Left cardiac atrium (tissue), 4 donors: ENCODE results near the gene PDCD5. TPM values are rescaled to one million over a fixed set of nuclear protein-coding genes. Genes with fewer than 3 reads are reported as not detected.
A peak's percentile ranks its signal among the peaks of the same experiment; 100 is the strongest.
"Not testable (repeated sequence)": the region's sequence is repeated elsewhere in the genome, so short reads cannot be mapped to it uniquely, and the experiment has no call there.

ENCODE experiments used
- ATAC-seq, 2 donors: fragments of 200-7000 bp; cut with Tn5 transposase; one replicate each; pipeline ENCODE4 v1.9.1; 2020; ENCODE audit warnings: mild to moderate bottlenecking in 2 of 2, moderate library complexity in 2 of 2
- DNase-seq: peaks from one replicate; pipeline ENCODE4 v3.0.0-alpha.2; 2020
- intact Hi-C, 2 donors: fragments of 100-400 bp; cut with DNase I; formaldehyde crosslinking; loops; one replicate each; pipeline versions ENCODE4 v1.14.1 to v1.15.1; 2022 to 2023
- long read RNA-seq: library from polyadenylated mRNA; unstranded; transcript quantifications from one replicate; pipeline ENCODE4 v2.0.0, GENCODE V29; 2021
- total RNA-seq, 2 donors: library from RNA; stranded (reverse); fragmentation: NEBNext Ultra II Directional; extraction: Animal tissue kit (Norgen Biotek cat#: 25700); gene quantifications; one replicate each; pipeline ENCODE4 v1.2.1, GENCODE V29; 2021
- donor health status: DM: no; HTN: yes; CAD: no.
- donor health status: DM: no; HTN: yes; CAD: no; lungs with severe emphysema.
- donor health status: DM: yes; HTN: yes; CAD: no.
- donor health status: Dilated cardiomyopathy.

The PDCD5 gene, protein sequence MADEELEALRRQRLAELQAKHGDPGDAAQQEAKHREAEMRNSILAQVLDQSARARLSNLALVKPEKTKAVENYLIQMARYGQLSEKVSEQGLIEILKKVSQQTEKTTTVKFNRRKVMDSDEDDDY
- 100 to 1,000 TPM; 108 to 135 TPM for total RNA-seq
- long read RNA-seq, transcript PDCD5-207 (6 exons, 699 nt) = major isoform, 7 of 11 reads
- long read RNA-seq, partial matches to known transcripts = 1 of 11 reads
- long read RNA-seq, other reads (novel, unspliced or antisense) = 0 of 11 reads

DNA sequence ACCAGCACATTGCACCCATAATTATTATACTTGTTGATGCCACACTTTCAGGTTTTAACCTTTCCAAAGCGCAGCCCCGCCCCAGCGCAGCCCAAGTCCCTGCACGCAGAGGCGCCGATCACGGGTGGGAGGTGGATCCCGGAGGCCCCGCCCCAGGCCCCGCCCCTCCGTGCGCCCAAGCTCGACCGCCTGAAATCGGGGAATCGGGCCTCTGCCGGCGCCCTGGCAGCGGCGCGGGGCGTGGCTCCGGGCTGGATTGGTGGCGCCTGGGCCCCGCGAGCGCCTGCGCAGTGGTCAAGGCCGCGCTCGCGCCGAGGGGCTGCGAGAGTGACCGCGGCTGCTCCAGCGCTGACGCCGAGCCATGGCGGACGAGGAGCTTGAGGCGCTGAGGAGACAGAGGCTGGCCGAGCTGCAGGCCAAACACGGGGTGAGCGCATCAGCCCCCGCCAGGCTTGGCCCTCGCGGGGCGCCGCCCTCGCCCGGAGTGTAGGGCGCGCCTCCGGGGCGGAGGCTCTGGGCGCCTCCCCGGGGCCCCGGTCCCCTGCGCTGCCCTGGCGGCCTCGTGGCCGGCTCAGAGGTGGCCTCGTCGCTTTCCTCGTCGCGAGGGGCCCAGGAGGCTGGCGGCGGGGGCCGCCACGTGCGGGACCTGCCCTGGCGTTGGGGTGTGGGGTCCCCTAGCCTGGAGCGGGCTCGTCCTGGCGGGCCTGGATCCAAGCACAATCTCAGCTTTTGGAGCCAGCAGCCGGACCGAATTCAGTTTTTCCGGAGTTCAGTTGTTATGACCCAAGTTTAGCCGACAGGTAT, at the start of gene PDCD5:
Gene PDCD5, plus strand, starts transcription at position 290 of the 804 bp plus-strand sequence. Its CDS starts 72 bp downstream, at position 362.
- ATAC-seq (peak; percentile 99), DNase-seq (peak; percentile 98)
- intact Hi-C loops = no loop called here

DNA sequence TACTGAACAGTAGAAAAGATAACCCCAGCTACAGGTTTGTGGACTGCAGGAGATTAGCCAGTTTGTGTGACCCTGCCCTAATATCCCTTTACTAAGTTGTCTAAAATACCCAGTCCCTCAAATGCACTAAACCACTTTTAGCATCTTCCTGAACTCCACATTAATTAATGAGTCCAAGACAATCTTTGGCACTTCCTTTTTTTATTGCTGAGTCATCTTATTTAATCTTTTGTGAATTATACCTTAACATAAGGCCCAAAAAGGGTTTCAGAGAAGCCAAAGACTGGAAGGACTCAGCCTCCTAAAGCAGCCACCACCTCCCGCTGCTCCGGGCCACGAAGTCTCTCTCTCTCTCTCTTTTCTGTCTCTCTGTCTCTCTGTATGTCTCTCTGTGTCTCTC, 48.8 kb upstream of the PDCD5 start:
- DNase-seq = no peak
- intact Hi-C loops = no loop called here
- no peak for ATAC-seq

- intact Hi-C loops = no loop called here
- ATAC-seq (no peak), DNase-seq (no peak)
Observed at GRCh38 chr19:32537580-32537979, 43.4 kb upstream of the PDCD5 start.

- intact Hi-C loops = no loop called here
Observed at GRCh38 chr19:32539240-32539916, 41.6 kb upstream of the PDCD5 start.

DNA sequence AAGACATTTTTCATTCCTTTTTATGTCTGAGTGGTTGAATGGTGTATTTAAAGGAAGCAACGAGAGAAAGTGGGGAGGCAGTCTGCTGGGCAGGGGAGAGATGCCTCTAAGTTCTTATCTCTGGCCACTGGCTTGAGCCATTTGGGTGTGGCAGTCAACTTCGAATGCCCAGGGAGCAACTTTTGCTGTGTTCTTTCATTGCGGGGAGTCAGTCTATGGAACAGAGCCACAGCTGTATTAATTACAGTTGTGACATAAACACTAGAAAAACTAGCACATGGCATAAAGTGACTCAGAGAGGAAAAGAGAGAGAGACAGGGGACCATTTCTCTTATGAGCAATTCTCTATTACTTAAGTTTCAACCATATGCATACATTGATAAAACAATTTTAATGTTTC, 40.4 kb upstream of the PDCD5 start:
- ATAC-seq = no peak

More at GRCh38 chr19:32539240-32539916, 41.6 kb upstream of the PDCD5 start:
- ATAC-seq = no peak
- DNase-seq = no peak

GRCh38 chr19:32541376-32541775, 39.6 kb upstream of the PDCD5 start:
- DNase-seq, ATAC-seq, intact Hi-C loops: not testable (repeated sequence)

More for the DNA sequence above, 40.4 kb upstream of the PDCD5 start:
- intact Hi-C loops = no loop called here
- DNase-seq = no peak

- ATAC-seq (no peak), DNase-seq (no peak)
- intact Hi-C loops = no loop called here
Observed at GRCh38 chr19:32542477-32543108, 38.4 kb upstream of the PDCD5 start.

DNA sequence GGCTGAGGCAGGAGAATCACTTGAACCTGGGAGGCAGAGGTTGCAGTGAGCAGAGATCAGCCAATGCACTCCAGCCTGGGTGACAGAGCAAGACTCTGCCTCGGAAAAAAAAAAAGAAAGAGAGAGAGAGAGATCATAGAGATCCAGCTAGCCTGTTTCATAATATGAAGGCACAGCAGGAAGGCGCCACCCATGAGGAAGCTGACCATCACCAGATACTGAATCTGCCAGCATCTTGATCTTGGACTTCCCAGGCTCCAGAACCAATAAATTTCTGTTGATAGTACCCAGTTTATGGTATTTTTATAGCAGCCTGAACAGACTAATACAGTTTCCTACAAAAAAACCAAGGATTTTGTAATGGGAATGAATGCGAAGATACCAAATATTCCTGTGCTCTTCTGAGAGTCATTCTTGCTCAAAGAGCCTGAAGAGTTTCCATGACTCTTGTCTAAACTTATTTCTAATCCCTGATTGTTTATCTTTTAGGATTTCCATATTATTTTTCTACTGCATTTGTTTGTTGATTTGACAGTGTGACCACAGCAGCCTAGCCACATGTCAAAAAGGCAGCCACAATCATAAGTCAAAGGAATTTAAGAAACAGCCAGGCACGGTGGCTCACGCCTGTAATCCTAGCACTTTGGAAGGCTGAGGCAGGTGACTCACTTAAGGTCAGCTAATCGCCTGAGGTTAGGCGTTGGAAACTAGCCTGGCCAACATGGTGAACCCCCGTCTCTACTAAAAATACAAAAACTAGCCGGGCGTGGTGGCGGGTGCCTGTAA, 37.7 kb upstream of the PDCD5 start:
- DNase-seq (no peak), ATAC-seq (no peak)
- intact Hi-C loops = no loop called here

DNA sequence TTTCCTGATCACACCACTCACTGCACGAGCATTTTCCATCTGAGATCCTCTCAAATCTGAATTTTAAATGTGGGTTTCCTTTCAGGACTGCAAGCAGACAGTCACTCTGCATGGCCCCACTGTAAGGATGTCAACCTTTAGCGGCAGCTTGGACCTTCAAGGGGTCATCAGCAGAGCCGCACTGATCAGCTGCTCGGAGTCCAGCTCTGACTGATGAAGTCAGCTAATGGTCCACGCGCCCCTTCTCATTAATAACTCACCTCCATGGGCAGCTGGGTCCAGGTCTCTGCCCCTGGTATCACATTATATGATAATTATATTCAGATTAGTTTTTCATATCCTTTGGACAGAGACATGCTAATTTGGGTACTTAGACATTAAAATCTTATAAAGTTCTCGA, 36.1 kb upstream of the PDCD5 start:
- DNase-seq = no peak
- ATAC-seq = no peak
- intact Hi-C loops = no loop called here

DNA sequence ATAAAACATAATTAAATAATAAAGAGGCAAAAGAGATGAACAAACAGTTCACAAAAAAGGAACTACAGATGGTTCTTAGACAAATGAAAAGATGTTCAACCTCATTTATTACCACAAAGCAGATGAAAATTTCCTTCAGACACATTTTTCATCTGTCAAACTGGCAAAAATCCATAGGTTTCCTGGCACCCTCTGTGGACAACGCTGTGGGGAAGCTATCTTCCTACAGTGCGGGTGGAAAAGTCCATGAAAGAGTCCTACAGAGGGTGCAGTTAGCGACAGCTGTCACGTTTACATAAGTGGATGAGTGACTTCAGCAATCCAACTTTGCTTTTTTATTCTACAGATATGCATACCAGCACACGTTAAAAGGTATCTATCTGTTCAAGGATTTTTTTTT, 30.3 kb upstream of the PDCD5 start:
- DNase-seq (no peak), ATAC-seq (no peak)
- intact Hi-C loops = no loop called here

- intact Hi-C loops = no loop called here
- ATAC-seq (no peak), DNase-seq (no peak)
Observed at GRCh38 chr19:32555786-32556185, 25.2 kb upstream of the PDCD5 start.

DNA sequence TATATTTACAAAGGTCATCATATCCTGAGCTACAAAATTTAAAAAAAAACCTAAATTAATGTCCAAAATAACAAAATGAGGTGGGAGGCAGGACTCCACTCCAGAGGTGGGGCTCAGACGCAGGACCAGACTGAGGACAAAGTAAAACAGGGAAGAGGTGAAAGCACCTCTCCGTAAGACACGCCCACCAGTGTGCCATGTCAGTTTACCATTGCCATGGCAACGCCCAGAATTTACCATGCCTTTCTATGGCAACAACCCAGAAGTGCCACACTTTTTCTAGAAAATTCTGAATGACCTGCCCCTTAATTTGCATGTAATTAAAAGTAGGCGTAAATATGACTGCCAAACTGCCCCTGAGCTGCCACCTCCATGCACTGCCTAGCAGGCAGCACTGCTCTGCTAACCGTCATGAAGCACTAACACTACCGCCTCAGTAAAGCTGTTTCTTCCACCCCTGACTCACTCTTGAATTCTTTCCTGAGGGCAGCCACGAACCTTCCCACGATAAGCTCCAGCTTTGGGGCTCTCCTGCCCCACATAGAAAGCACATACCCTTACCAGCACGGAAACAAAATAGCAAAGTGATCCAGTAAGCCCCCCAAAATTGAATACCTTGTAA, 22.3 kb upstream of the PDCD5 start:
- intact Hi-C loops = no loop called here
- DNase-seq (no peak), ATAC-seq (no peak)

- ATAC-seq (no peak), DNase-seq (no peak)
- intact Hi-C loops = no loop called here
Observed at GRCh38 chr19:32563761-32564160, 17.2 kb upstream of the PDCD5 start.

- ATAC-seq = no peak
- intact Hi-C loops = loop anchor here in 1 of 2 donors (5.0 kb wide), 1 partner anchor 1884 kb away; no protein-coding TSS in a partner anchor
- no peak for DNase-seq
Observed at GRCh38 chr19:32566246-32566830, 14.7 kb upstream of the PDCD5 start.

DNA sequence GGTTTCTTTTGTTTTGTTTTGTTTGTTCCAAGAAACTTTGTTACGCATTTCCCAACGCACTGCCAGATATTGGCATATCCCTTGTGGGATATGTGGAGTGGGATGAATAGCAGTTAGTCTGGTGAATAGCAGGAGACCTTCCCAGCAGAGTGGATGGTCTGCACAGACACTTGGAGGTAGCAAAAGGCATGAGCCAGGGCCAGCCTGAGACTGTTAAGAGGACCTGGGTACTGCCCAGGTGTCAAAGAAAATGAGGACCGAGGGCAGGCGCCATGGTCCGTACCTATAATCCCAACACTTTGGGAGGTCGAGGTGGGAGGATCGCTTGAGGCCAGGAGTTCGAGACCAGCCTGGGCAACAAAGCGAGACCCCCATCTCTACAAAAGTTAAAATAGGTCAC, 13.5 kb upstream of the PDCD5 start:
- DNase-seq (no peak), ATAC-seq (no peak)
- intact Hi-C loops = loop anchor here in 1 of 2 donors (5.0 kb wide), 1 partner anchor 1885 kb away; no protein-coding TSS in a partner anchor

GRCh38 chr19:32570081-32570785, 10.8 kb upstream of the PDCD5 start:
- ATAC-seq (peak; percentile 76 to 82), DNase-seq (peak; percentile 37)
- intact Hi-C loops = no loop called here

DNA sequence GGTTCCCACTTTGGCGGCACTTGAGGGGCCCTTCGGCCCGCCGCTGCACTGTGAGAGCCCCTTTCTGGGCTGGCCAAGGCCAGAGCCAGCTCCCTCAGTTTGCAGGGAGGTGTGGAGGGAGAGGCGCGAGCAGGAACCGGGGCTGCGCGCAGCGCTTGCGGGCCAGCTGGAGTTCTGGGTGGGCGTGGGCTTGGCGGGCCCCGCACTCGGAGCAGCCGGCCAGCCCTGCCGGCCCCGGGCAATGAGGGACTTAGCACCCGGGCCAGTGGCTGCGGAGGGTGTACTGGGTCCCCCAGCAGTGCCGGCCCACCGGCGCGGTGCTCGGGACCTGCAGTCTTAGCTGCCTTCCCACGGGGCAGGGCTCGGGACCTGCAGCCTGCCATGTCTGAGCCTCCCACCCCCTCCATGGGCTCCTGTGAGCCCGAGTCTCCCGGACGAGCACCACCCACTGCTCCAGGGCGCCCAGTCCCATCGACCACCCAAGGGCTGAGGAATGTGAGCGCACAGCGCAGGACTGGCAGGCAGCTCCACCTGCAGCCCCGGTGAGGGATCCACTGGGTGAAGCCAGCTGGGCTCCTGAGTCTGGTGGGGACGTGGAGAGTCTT, 9.4 kb upstream of the PDCD5 start:
- ATAC-seq, DNase-seq, intact Hi-C loops: not testable (repeated sequence)
